MM.1S (cell line): ENCODE measurements around the gene RP9.

Experiments
- DNase-seq: peaks from one replicate; pipeline ENCODE4 v3.0.0-alpha.2; 2015
- H2AFZ ChIP-seq: fragments of 300-600 bp; sonication (generic); 2 replicates; pipeline ENCODE4 v1.6.0; 2016; ENCODE audit warnings: antibody characterized with exemption, low read length
- H3F3A ChIP-seq: fragments of 300-600 bp; sonication (generic); 2 replicates; pipeline ENCODE4 v1.6.1; 2016; ENCODE audit warnings: mild to moderate bottlenecking, antibody characterized with exemption, low read length, moderate library complexity, mixed read lengths; ENCODE audit not compliant: insufficient read depth
- H3K27ac ChIP-seq: fragments of 300-600 bp; sonication (generic); 2 replicates; pipeline ENCODE4 v1.5.1; 2016; ENCODE audit warnings: mild to moderate bottlenecking, low read length
- H3K27me3 ChIP-seq: fragments of 300-600 bp; sonication (generic); replicated peaks from 2 replicates; pipeline ENCODE4 v1.6.0; 2016; ENCODE audit warnings: low read length; ENCODE audit not compliant: insufficient read depth
- H3K36me3 ChIP-seq: fragments of 300-600 bp; sonication (generic); replicated peaks from 2 replicates; pipeline ENCODE4 v1.6.1; 2016; ENCODE audit warnings: mild to moderate bottlenecking, low read length, mixed read lengths; ENCODE audit not compliant: insufficient read depth
- H3K4me1 ChIP-seq: fragments of 300-600 bp; sonication (generic); 2 replicates; pipeline ENCODE4 v1.6.1; 2016; ENCODE audit warnings: low read length, mixed read lengths
- H3K4me2 ChIP-seq: fragments of 300-600 bp; sonication (generic); 2 replicates; pipeline ENCODE4 v1.6.0; 2016; ENCODE audit warnings: low read depth, low read length
- H3K4me3 ChIP-seq: fragments of 300-600 bp; sonication (generic); 2 replicates; pipeline ENCODE4 v1.5.1; 2016; ENCODE audit warnings: low read length, mixed read lengths
- H3K79me2 ChIP-seq: fragments of 300-600 bp; sonication (generic); 2 replicates; pipeline ENCODE4 v1.6.1; 2016; ENCODE audit warnings: mixed run types, low read length, mixed read lengths
- H3K9ac ChIP-seq: fragments of 300-600 bp; sonication (generic); 2 replicates; pipeline ENCODE4 v1.6.1; 2016; ENCODE audit warnings: low read length, mixed read lengths
- H3K9me2 ChIP-seq: fragments of 300-600 bp; sonication (generic); replicated peaks from 2 replicates; pipeline ENCODE4 v1.6.1; 2016; ENCODE audit warnings: mild to moderate bottlenecking, low read length, mixed read lengths; ENCODE audit not compliant: insufficient read depth
- H3K9me3 ChIP-seq: fragments of 300-600 bp; sonication (generic); replicated peaks from 2 replicates; pipeline ENCODE4 v1.6.1; 2016; ENCODE audit warnings: mild to moderate bottlenecking, low read length, mixed read lengths; ENCODE audit not compliant: insufficient read depth
- H4K20me1 ChIP-seq: fragments of 300-600 bp; sonication (generic); 2 replicates; pipeline ENCODE4 v1.6.1; 2016; ENCODE audit warnings: mild to moderate bottlenecking, low read length, moderate library complexity, mixed read lengths; ENCODE audit not compliant: insufficient read depth
- EZH2 ChIP-seq: fragments of 300-600 bp; sonication (generic); optimal IDR thresholded peaks from 2 replicates; pipeline ENCODE3; 2017; ENCODE audit warnings: low read depth, mild to moderate bottlenecking, antibody characterized with exemption, low read length, mixed read lengths
- EZH2phosphoT487 ChIP-seq: fragments of 300-600 bp; sonication (generic); IDR thresholded peaks from 2 replicates; pipeline ENCODE4 v1.6.1; 2018; ENCODE audit warnings: antibody characterized with exemption, low read length
- TF ChIP-seq, protein P1 (sequence below): fragments of 300-600 bp; sonication (generic); IDR thresholded peaks from 2 replicates; pipeline ENCODE4 v1.5.1; 2016; ENCODE audit warnings: antibody characterized with exemption, low read length, mixed read lengths

The RP9 gene

DNA sequence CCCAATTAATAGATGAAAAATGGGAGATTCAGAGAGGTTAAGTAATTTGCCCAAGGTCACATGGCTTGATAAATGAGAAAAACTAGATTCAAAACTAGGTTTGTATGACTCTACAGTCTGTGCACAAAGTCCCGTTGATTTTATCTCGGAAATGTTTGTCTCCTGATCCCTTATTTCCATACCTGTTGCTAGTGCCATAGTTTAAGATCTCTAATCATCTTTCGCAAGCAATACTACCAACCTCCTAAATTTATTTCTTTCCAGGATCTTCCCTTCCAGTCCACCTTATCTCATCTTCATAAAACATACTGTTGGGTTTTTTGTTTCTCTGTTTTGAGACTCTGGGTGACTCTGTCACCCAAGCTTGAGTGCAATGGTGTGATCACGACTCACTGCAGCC lies 49.6 kb downstream of the RP9 start:
- Histone ChIP-seq H2AFZ (no peak overlapping the region), H3K27ac (no peak overlapping the region), H3K9ac (no peak overlapping the region), H3K9me2 (no peaks in the 10 kb centered on the region), H3K79me2 (peaks cover 78% of the 10 kb centered on the region), H3F3A (no peaks in the 10 kb centered on the region), H3K4me1 (0 out of 2 replicates have a peak, but pooled peaks cover under 1% of the 10 kb centered on the region), H3K4me3 (no peak overlapping the region), H3K4me2 (no peak overlapping the region), H3K9me3 (no peaks in the 10 kb centered on the region), H3K27me3 (no peaks in the 10 kb centered on the region), H4K20me1 (peaks cover 4% of the 10 kb centered on the region; the same call in 1 of the 2 replicates), H3K36me3 (peaks cover 4% of the 10 kb centered on the region; the same call in 1 of the 2 replicates)
- no peak for DNase-seq
- TF ChIP-seq, protein P1, sequence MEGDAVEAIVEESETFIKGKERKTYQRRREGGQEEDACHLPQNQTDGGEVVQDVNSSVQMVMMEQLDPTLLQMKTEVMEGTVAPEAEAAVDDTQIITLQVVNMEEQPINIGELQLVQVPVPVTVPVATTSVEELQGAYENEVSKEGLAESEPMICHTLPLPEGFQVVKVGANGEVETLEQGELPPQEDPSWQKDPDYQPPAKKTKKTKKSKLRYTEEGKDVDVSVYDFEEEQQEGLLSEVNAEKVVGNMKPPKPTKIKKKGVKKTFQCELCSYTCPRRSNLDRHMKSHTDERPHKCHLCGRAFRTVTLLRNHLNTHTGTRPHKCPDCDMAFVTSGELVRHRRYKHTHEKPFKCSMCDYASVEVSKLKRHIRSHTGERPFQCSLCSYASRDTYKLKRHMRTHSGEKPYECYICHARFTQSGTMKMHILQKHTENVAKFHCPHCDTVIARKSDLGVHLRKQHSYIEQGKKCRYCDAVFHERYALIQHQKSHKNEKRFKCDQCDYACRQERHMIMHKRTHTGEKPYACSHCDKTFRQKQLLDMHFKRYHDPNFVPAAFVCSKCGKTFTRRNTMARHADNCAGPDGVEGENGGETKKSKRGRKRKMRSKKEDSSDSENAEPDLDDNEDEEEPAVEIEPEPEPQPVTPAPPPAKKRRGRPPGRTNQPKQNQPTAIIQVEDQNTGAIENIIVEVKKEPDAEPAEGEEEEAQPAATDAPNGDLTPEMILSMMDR: no peak
- TF ChIP-seq EZH2 (no peak), EZH2phosphoT487 (no peak)

DNA sequence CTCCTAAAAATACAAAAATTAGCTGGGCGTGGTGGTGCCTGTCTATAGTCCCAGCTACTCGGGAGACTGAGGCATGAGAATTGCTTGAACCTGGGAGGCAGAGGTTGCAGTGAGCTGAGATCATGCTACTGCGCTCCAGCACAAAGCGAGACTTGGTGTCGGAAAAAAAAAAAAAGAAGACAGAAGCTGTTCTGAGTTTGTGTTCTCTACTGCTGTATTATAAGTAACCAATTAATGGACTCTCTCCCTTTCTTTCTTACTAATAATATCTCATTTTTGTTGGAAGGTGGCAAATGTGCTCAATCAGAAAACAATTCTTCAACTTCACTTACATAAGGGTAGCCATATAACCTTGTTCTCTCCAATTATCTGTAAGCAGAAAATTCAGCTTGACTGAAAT lies 54.0 kb downstream of the RP9 start:
- no peak for DNase-seq
- H3K9me3 ChIP-seq: no peaks in the 10 kb centered on the region
- peaks cover 4% of the 10 kb centered on the region; the same call in 1 of the 2 replicates for H3K36me3 ChIP-seq
- no peak overlapping the region for H3K4me2 ChIP-seq
- H3K9me2 ChIP-seq: no peaks in the 10 kb centered on the region
- no peak overlapping the region for H3K9ac ChIP-seq
- no peak overlapping the region for H2AFZ ChIP-seq
- H3K4me3 ChIP-seq: no peak overlapping the region
- no peaks in the 10 kb centered on the region for H3F3A ChIP-seq
- H3K27me3 ChIP-seq: no peaks in the 10 kb centered on the region
- peaks cover 14% of the 10 kb centered on the region; the same call in 1 of the 2 replicates for H3K4me1 ChIP-seq
- H3K27ac ChIP-seq: no peak overlapping the region
- peaks cover 96% of the 10 kb centered on the region for H3K79me2 ChIP-seq
- TF ChIP-seq EZH2phosphoT487 (no peak), EZH2 (no peak)
- TF ChIP-seq, protein P1: no peak
- peaks cover 25% of the 10 kb centered on the region; the same call in 1 of the 2 replicates for H4K20me1 ChIP-seq

DNA sequence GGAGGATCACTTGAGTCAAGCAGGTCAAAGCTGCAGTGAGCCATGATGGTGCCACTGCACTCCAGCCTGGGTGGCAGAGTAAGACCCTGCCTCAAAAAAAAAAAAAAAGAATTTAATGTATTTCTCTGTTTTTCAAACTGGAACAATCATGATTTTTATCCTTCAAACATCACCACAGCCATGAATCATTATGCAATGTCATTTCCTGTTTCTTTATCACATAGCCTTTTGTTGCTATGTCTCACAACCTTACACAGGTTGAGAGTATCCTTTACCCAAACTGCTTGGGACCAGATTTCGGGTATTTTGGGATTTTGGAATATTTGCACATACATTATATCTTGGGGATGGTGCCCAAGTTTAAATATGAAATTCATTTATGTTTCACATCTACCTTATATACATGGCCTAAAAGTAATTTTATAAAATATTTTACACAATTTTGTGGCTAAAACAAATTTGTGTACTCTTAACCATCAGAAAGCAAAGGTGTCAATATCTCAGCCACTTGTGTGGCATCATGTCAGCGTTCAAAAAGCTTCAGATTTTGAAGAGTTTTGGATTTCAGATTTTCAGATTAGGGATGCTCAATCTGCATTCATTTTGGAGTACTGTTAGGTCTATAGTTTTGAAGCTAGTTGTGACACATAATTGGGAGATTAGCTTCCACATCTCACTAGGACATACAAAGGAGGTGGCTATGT lies 54.8 kb downstream of the RP9 start:
- Histone ChIP-seq H3K9ac (no peak overlapping the region), H4K20me1 (peaks cover 28% of the 10 kb centered on the region; the same call in 1 of the 2 replicates), H3K36me3 (peaks cover 4% of the 10 kb centered on the region; the same call in 1 of the 2 replicates), H3K27me3 (no peaks in the 10 kb centered on the region), H3K27ac (no peak overlapping the region), H2AFZ (no peak overlapping the region), H3K4me1 (peaks cover 14% of the 10 kb centered on the region; the same call in 1 of the 2 replicates), H3F3A (no peaks in the 10 kb centered on the region), H3K4me3 (no peak overlapping the region), H3K9me3 (no peaks in the 10 kb centered on the region), H3K4me2 (no peak overlapping the region), H3K79me2 (peaks cover 96% of the 10 kb centered on the region), H3K9me2 (no peaks in the 10 kb centered on the region)
- TF ChIP-seq EZH2: no peak
- TF ChIP-seq EZH2phosphoT487: no peak
- TF ChIP-seq, protein P1: no peak
- DNase-seq: no peak
